Calu3 (cell line): ENCODE data around the gene KIF23. TPM values are rescaled to one million over a fixed set of nuclear protein-coding genes. Genes with fewer than 3 reads are reported as not detected.

Experiments
- BruUV-seq: library from RNA; stranded (reverse); fragments of 400-500 nt; replicated peaks from 2 replicates; lab custom pipeline; 2021; lab: Mats Ljungman, UMichigan
- CTCF ChIA-PET: fragments of 300-600 bp; sonication (Branson Sonifier 250); formaldehyde crosslinking; loops from one replicate; lab custom pipeline; 2022; ENCODE audit warnings: antibody characterized with exemption; lab: Charles Lee
- DNase-seq: peaks from one replicate; pipeline ENCODE4 v3.0.0; 2022
- H3K27ac Mint-ChIP-seq: one replicate; pipeline ENCODE4 v1.8.0; 2022; ENCODE audit warnings: mixed read lengths; ENCODE audit not compliant: unreplicated experiment
- H3K27me3 Mint-ChIP-seq: one replicate; pipeline ENCODE4 v1.8.0; 2022; ENCODE audit warnings: mixed read lengths; ENCODE audit not compliant: unreplicated experiment
- H3K36me3 Mint-ChIP-seq: one replicate; pipeline ENCODE4 v1.8.0; 2022; ENCODE audit warnings: mild to moderate bottlenecking, moderate library complexity, mixed read lengths; ENCODE audit not compliant: insufficient read depth, unreplicated experiment
- H3K4me1 Mint-ChIP-seq: one replicate; pipeline ENCODE4 v1.8.0; 2022; ENCODE audit warnings: mild to moderate bottlenecking, low read depth, mixed read lengths; ENCODE audit not compliant: unreplicated experiment
- H3K4me3 Mint-ChIP-seq: one replicate; pipeline ENCODE4 v1.8.0; 2022; ENCODE audit warnings: mild to moderate bottlenecking, low read depth, moderate library complexity, mixed read lengths; ENCODE audit not compliant: unreplicated experiment
- H3K9me3 Mint-ChIP-seq: one replicate; pipeline ENCODE4 v1.8.0; 2022; ENCODE audit warnings: low read depth, mixed read lengths; ENCODE audit not compliant: unreplicated experiment
- CTCF ChIP-seq: fragments of 200-600 bp; IDR thresholded peaks from one replicate; pipeline ENCODE4 v1.8.0; 2022; ENCODE audit warnings: antibody characterized with exemption; ENCODE audit not compliant: unreplicated experiment
- intact Hi-C: fragments of 100-400 bp; cut with micrococcal nuclease; formaldehyde crosslinking; loops from one replicate; pipeline ENCODE4 v1.10.0; 2022; ENCODE audit not compliant: unreplicated experiment
- total RNA-seq: library from RNA; stranded (reverse); gene quantifications from 2 replicates; pipeline ENCODE4 v1.2.3, GENCODE V29; 2022

Gene KIF23
- total RNA-seq, 1 experiment from 2014 or later, result 108 TPM

- Mint-ChIP-seq H3K27me3 (no peaks in the 10 kb centered on the region), H3K4me3 (no peak overlapping the region), H3K27ac (no peak overlapping the region), H3K36me3 (peaks cover 20% of the 10 kb centered on the region), H3K4me1 (peaks cover 8% of the 10 kb centered on the region), H3K9me3 (no peaks in the 10 kb centered on the region)
- CTCF ChIA-PET, result interaction anchor here (0.7 to 0.8 kb wide), 2 partner anchors 51 to 353 kb away, joined by 3 to 4 read pairs; no protein-coding TSS in a partner anchor
- no peak for TF ChIP-seq CTCF
- no peak for DNase-seq
- intact Hi-C loops, result no loop called here
- BruUV-seq, result no TSS peak
These were observed 1.9 kb upstream of the KIF23 start for GRCh38 chr15:69412274-69412673.

- Mint-ChIP-seq H3K9me3 (no peaks in the 10 kb centered on the region), H3K4me1 (peaks cover 8% of the 10 kb centered on the region), H3K27me3 (no peaks in the 10 kb centered on the region), H3K27ac (no peak overlapping the region), H3K4me3 (peak overlapping the region; percentile 80), H3K36me3 (peaks cover 20% of the 10 kb centered on the region)
- CTCF ChIA-PET, result interaction anchor here (0.8 kb wide), 1 partner anchor 50 kb away, joined by 4 read pairs; no protein-coding TSS in a partner anchor
- TF ChIP-seq CTCF, result no peak
- intact Hi-C loops, result no loop called here
- no TSS peak for BruUV-seq
- no peak for DNase-seq
These were observed 1.4 kb upstream of the KIF23 start for GRCh38 chr15:69412701-69413100.

GRCh38 chr15:69414701-69415167 lies 585 bp downstream of the KIF23 start:
- Mint-ChIP-seq H3K4me3 (peak overlapping the region; percentile 80), H3K36me3 (peaks cover 33% of the 10 kb centered on the region), H3K27me3 (no peaks in the 10 kb centered on the region), H3K27ac (peak overlapping the region; percentile 69), H3K9me3 (no peaks in the 10 kb centered on the region), H3K4me1 (peaks cover 16% of the 10 kb centered on the region)
- BruUV-seq, result no TSS peak
- CTCF ChIA-PET, result interaction anchor here (0.6 to 1.6 kb wide), 2 partner anchors 17 to 48 kb away, joined by 4 to 6 read pairs; no protein-coding TSS in a partner anchor
- DNase-seq, result peak; percentile 72
- intact Hi-C loops, result loop anchor here (5.0 kb wide), 1 partner anchor 38 kb away; the partner anchor contains the start of gene RPLP1
- no peak for TF ChIP-seq CTCF

GRCh38 chr15:69415381-69415780 lies 1.2 kb downstream of the KIF23 start:
- Mint-ChIP-seq H3K27me3 (no peaks in the 10 kb centered on the region), H3K4me1 (peaks cover 16% of the 10 kb centered on the region), H3K9me3 (no peaks in the 10 kb centered on the region), H3K4me3 (peak overlapping the region; percentile 80), H3K36me3 (peaks cover 40% of the 10 kb centered on the region), H3K27ac (peak overlapping the region; percentile 69)
- no peak for DNase-seq
- intact Hi-C loops, result loop anchor here (5.0 kb wide), 1 partner anchor 37 kb away; the partner anchor contains the start of gene RPLP1
- no peak for TF ChIP-seq CTCF
- CTCF ChIA-PET, result interaction anchor here (0.6 to 1.6 kb wide), 2 partner anchors 17 to 47 kb away, joined by 4 to 6 read pairs; no protein-coding TSS in a partner anchor
- BruUV-seq, result TSS peak; percentile 74
